ENCODE data around the gene CFAP20DC. TPM values are rescaled to one million over a fixed set of nuclear protein-coding genes. Genes with fewer than 3 reads are reported as not detected.

The CFAP20DC gene
- total and polyA plus RNA-seq, 2 experiments from 2014 or later: 7.4 to 11.4 TPM

DNA sequence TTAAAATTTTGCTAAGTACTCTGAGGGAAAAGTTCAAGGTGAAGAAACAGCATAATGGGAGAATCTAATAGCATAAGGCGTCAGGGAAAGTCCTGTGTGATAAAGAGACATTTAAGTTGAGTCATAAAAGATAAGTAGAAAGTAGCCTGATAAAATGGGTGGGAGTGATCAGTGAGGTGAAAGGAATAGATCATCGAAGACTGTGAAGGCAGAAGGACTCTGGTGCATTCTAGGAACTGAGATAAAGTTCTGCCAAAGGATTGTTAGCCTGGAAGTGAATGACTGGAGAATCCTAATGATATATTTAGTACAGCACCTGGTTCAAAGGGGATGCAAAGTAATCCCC is 149.9 kb downstream of the CFAP20DC start:
- H3K9me2 ChIP-seq (ENCODE audit: insufficient read depth): 0 out of 2 replicates have a peak, but pooled peaks cover 7% of the 10 kb centered on the region
- H3K9me3 Mint-ChIP-seq: peaks cover 20% of the 10 kb centered on the region
- DNase-seq (ENCODE audit: low spot score) (no peak), ATAC-seq (no peak)
- no peaks in the 10 kb centered on the region for H3F3A ChIP-seq (replicated peaks; ENCODE audit: low read depth)
- no peak overlapping the region for H3K4me3 ChIP-seq
- H3K4me1 Mint-ChIP-seq: peaks cover 5% of the 10 kb centered on the region; the same call in 2 of the 3 replicates
- H3K27me3 Mint-ChIP-seq (ENCODE audit: insufficient read depth, low read depth, poor library complexity): no peaks in the 10 kb centered on the region
- H3K27ac ChIP-seq (ENCODE audit: low read depth): no peak overlapping the region
- no peaks in the 10 kb centered on the region for H3K27me3 ChIP-seq (ENCODE audit: insufficient read depth)
- H3K27ac Mint-ChIP-seq: no peak overlapping the region
- H3K36me3 Mint-ChIP-seq (ENCODE audit: low read depth): peaks cover 15% of the 10 kb centered on the region
- H3K4me2 ChIP-seq: no peak overlapping the region
- TF ChIP-seq STAT1 (IDR thresholded peaks at IDR 0.05; ENCODE audit: unreplicated experiment): no peak
- TF ChIP-seq, protein P1, sequence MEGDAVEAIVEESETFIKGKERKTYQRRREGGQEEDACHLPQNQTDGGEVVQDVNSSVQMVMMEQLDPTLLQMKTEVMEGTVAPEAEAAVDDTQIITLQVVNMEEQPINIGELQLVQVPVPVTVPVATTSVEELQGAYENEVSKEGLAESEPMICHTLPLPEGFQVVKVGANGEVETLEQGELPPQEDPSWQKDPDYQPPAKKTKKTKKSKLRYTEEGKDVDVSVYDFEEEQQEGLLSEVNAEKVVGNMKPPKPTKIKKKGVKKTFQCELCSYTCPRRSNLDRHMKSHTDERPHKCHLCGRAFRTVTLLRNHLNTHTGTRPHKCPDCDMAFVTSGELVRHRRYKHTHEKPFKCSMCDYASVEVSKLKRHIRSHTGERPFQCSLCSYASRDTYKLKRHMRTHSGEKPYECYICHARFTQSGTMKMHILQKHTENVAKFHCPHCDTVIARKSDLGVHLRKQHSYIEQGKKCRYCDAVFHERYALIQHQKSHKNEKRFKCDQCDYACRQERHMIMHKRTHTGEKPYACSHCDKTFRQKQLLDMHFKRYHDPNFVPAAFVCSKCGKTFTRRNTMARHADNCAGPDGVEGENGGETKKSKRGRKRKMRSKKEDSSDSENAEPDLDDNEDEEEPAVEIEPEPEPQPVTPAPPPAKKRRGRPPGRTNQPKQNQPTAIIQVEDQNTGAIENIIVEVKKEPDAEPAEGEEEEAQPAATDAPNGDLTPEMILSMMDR (conservative IDR thresholded peaks at IDR 0.05; ENCODE audit: low read depth in 2 of 2): no peak
- TF ChIP-seq, protein P2, sequence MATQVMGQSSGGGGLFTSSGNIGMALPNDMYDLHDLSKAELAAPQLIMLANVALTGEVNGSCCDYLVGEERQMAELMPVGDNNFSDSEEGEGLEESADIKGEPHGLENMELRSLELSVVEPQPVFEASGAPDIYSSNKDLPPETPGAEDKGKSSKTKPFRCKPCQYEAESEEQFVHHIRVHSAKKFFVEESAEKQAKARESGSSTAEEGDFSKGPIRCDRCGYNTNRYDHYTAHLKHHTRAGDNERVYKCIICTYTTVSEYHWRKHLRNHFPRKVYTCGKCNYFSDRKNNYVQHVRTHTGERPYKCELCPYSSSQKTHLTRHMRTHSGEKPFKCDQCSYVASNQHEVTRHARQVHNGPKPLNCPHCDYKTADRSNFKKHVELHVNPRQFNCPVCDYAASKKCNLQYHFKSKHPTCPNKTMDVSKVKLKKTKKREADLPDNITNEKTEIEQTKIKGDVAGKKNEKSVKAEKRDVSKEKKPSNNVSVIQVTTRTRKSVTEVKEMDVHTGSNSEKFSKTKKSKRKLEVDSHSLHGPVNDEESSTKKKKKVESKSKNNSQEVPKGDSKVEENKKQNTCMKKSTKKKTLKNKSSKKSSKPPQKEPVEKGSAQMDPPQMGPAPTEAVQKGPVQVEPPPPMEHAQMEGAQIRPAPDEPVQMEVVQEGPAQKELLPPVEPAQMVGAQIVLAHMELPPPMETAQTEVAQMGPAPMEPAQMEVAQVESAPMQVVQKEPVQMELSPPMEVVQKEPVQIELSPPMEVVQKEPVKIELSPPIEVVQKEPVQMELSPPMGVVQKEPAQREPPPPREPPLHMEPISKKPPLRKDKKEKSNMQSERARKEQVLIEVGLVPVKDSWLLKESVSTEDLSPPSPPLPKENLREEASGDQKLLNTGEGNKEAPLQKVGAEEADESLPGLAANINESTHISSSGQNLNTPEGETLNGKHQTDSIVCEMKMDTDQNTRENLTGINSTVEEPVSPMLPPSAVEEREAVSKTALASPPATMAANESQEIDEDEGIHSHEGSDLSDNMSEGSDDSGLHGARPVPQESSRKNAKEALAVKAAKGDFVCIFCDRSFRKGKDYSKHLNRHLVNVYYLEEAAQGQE (IDR thresholded peaks at IDR 0.05; ENCODE audit: unreplicated experiment): no peak
- TF ChIP-seq, protein P3, sequence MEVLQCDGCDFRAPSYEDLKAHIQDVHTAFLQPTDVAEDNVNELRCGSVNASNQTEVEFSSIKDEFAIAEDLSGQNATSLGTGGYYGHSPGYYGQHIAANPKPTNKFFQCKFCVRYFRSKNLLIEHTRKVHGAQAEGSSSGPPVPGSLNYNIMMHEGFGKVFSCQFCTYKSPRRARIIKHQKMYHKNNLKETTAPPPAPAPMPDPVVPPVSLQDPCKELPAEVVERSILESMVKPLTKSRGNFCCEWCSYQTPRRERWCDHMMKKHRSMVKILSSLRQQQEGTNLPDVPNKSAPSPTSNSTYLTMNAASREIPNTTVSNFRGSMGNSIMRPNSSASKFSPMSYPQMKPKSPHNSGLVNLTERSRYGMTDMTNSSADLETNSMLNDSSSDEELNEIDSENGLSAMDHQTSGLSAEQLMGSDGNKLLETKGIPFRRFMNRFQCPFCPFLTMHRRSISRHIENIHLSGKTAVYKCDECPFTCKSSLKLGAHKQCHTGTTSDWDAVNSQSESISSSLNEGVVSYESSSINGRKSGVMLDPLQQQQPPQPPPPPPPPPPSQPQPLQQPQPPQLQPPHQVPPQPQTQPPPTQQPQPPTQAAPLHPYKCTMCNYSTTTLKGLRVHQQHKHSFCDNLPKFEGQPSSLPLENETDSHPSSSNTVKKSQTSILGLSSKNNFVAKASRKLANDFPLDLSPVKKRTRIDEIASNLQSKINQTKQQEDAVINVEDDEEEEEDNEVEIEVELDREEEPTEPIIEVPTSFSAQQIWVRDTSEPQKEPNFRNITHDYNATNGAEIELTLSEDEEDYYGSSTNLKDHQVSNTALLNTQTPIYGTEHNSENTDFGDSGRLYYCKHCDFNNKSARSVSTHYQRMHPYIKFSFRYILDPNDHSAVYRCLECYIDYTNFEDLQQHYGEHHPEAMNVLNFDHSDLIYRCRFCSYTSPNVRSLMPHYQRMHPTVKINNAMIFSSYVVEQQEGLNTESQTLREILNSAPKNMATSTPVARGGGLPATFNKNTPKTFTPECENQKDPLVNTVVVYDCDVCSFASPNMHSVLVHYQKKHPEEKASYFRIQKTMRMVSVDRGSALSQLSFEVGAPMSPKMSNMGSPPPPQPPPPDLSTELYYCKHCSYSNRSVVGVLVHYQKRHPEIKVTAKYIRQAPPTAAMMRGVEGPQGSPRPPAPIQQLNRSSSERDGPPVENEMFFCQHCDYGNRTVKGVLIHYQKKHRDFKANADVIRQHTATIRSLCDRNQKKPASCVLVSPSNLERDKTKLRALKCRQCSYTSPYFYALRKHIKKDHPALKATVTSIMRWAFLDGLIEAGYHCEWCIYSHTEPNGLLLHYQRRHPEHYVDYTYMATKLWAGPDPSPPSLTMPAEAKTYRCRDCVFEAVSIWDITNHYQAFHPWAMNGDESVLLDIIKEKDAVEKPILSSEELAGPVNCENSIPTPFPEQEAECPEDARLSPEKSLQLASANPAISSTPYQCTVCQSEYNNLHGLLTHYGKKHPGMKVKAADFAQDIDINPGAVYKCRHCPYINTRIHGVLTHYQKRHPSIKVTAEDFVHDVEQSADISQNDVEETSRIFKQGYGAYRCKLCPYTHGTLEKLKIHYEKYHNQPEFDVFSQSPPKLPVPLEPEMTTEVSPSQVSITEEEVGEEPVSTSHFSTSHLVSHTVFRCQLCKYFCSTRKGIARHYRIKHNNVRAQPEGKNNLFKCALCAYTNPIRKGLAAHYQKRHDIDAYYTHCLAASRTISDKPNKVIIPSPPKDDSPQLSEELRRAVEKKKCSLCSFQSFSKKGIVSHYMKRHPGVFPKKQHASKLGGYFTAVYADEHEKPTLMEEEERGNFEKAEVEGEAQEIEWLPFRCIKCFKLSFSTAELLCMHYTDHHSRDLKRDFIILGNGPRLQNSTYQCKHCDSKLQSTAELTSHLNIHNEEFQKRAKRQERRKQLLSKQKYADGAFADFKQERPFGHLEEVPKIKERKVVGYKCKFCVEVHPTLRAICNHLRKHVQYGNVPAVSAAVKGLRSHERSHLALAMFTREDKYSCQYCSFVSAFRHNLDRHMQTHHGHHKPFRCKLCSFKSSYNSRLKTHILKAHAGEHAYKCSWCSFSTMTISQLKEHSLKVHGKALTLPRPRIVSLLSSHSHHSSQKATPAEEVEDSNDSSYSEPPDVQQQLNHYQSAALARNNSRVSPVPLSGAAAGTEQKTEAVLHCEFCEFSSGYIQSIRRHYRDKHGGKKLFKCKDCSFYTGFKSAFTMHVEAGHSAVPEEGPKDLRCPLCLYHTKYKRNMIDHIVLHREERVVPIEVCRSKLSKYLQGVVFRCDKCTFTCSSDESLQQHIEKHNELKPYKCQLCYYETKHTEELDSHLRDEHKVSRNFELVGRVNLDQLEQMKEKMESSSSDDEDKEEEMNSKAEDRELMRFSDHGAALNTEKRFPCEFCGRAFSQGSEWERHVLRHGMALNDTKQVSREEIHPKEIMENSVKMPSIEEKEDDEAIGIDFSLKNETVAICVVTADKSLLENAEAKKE (CRISPR knock-in tag; IDR thresholded peaks at IDR 0.05): no peak
- TF ChIP-seq EZH2 (IDR thresholded peaks at IDR 0.05; ENCODE audit: low read depth, unreplicated experiment): no peak
- TF ChIP-seq ZNF331 (CRISPR knock-in tag; IDR thresholded peaks at IDR 0.05; ENCODE audit: low read depth): no peak
- no peak for TF ChIP-seq NANOG (IDR thresholded peaks at IDR 0.05; ENCODE audit: borderline replicate concordance)
- no peak for TF ChIP-seq JUNB (IDR thresholded peaks at IDR 0.05; ENCODE audit: unreplicated experiment)
- no peak for TF ChIP-seq POLR2AphosphoS5 (IDR thresholded peaks at IDR 0.05; ENCODE audit: low read depth)
- TF ChIP-seq, protein P4, sequence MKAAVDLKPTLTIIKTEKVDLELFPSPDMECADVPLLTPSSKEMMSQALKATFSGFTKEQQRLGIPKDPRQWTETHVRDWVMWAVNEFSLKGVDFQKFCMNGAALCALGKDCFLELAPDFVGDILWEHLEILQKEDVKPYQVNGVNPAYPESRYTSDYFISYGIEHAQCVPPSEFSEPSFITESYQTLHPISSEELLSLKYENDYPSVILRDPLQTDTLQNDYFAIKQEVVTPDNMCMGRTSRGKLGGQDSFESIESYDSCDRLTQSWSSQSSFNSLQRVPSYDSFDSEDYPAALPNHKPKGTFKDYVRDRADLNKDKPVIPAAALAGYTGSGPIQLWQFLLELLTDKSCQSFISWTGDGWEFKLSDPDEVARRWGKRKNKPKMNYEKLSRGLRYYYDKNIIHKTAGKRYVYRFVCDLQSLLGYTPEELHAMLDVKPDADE (IDR thresholded peaks at IDR 0.05): no peak
- TF ChIP-seq ZNF114 (CRISPR knock-in tag; IDR thresholded peaks at IDR 0.05): no peak
- TF ChIP-seq CREB1 (CRISPR knock-in tag; IDR thresholded peaks at IDR 0.05; ENCODE audit: low read depth): no peak
- no peak for TF ChIP-seq EZH2phosphoT487 (IDR thresholded peaks at IDR 0.05; ENCODE audit: unreplicated experiment)
- no peaks in the 10 kb centered on the region for H3K79me2 ChIP-seq (replicated peaks; ENCODE audit: insufficient read depth)
- no peaks in the 10 kb centered on the region for H4K20me1 ChIP-seq (replicated peaks; ENCODE audit: insufficient read depth)
- no peak overlapping the region for H2AFZ ChIP-seq
- no peaks in the 10 kb centered on the region; the same call in 1 of the 2 replicates for H3K36me3 ChIP-seq (ENCODE audit: insufficient read depth)
- H3K4me3 Mint-ChIP-seq: no peak overlapping the region
- H3K4me1 ChIP-seq (ENCODE audit: insufficient read depth): peaks cover 4% of the 10 kb centered on the region; the same call in 1 of the 2 replicates
